HG03139 (cell line): Measurements from ENCODE around the gene ACIN1.

Experiments used
- ATAC-seq: cut with Tn5 transposase; IDR thresholded peaks from one replicate; pipeline ENCODE4 v1.9.1; 2021; ENCODE audit not compliant: unreplicated experiment

ACIN1 gene

GRCh38 chr14:23125011-23125410, 30.1 kb upstream of the ACIN1 start:
- no peak for ATAC-seq

GRCh38 chr14:23124337-23124954, 29.5 kb upstream of the ACIN1 start:
- ATAC-seq: no peak

- no peak for ATAC-seq
These were observed 28.5 kb upstream of the ACIN1 start for GRCh38 chr14:23123419-23123818.

- ATAC-seq: no peak
These were observed 27.1 kb upstream of the ACIN1 start for GRCh38 chr14:23122086-23122485.

- ATAC-seq: no peak
These were observed 26.4 kb upstream of the ACIN1 start for GRCh38 chr14:23121361-23121771.

GRCh38 chr14:23120541-23121251, 25.8 kb upstream of the ACIN1 start:
- ATAC-seq: peak; percentile 67

- no peak for ATAC-seq
These were observed 24.7 kb upstream of the ACIN1 start for GRCh38 chr14:23119363-23120327.

GRCh38 chr14:23118506-23119362, 23.8 kb upstream of the ACIN1 start, which contains the start of gene CEBPE:
Gene CEBPE (minus strand): TSS chr14:23119255. CDS start chr14:23119091, 164 bp downstream.
- ATAC-seq: no peak

- no peak for ATAC-seq
These were observed 22.6 kb upstream of the ACIN1 start for GRCh38 chr14:23117371-23118020.

GRCh38 chr14:23115918-23116317, 21.0 kb upstream of the ACIN1 start:
- ATAC-seq: no peak

GRCh38 chr14:23115039-23115731, 20.2 kb upstream of the ACIN1 start:
- no peak for ATAC-seq

GRCh38 chr14:23114669-23115038, 19.7 kb upstream of the ACIN1 start:
- ATAC-seq: no peak

- ATAC-seq: no peak
These were observed 19.2 kb upstream of the ACIN1 start for GRCh38 chr14:23114120-23114458.

- no peak for ATAC-seq
These were observed 18.6 kb upstream of the ACIN1 start for GRCh38 chr14:23113431-23114119.

- no peak for ATAC-seq
These were observed 17.6 kb upstream of the ACIN1 start for GRCh38 chr14:23112359-23113178.

GRCh38 chr14:23110579-23111365, 15.8 kb upstream of the ACIN1 start:
- ATAC-seq: no peak

- no peak for ATAC-seq
These were observed 14.8 kb upstream of the ACIN1 start for GRCh38 chr14:23109769-23110168.
